A549 treated with CpdA at 1 μM for 4 hours (cell line): Measurements from ENCODE around the gene TNS3. TPM values are rescaled to one million over a fixed set of nuclear protein-coding genes. Genes with fewer than 3 reads are reported as not detected.

ENCODE experiments used
- total RNA-seq: library from RNA; stranded (reverse); fragments of 200-300 nt; extraction: Qiagen RNA extraction; gene quantifications from 5 replicates; pipeline ENCODE4 v1.2.3, GENCODE V29; 2022; ENCODE audit warnings: low read depth

The TNS3 gene
- total RNA-seq: 72.5 to 87.3 TPM (median 84.6 TPM) in 5 replicates

GRCh38 chr7:47581804-47582763 is at the start of gene TNS3:
Gene TNS3 (minus strand): TSS chr7:47582111. CDS start chr7:47439636, 142,475 bp downstream.

